ENCODE measurements around the gene MYBBP1A.
A peak's percentile ranks its signal among the peaks of the same experiment; 100 is the strongest.

Gene MYBBP1A

GRCh38 chr17:4534928-4535666 is 20.1 kb downstream of the MYBBP1A start:
- Mint-ChIP-seq H3K36me3 (ENCODE audit: low read depth) (peaks cover 34% of the 10 kb centered on the region), H3K4me3 (no peak overlapping the region), H3K4me1 (ENCODE audit: low read depth) (peaks cover 2% of the 10 kb centered on the region), H3K27me3 (peaks cover 4% of the 10 kb centered on the region), H3K9me3 (no peaks in the 10 kb centered on the region), H3K27ac (no peak overlapping the region)
- DNase-seq = peak; percentile 44

GRCh38 chr17:4534515-4534914 is 20.7 kb downstream of the MYBBP1A start:
- peaks cover 2% of the 10 kb centered on the region for H3K4me1 Mint-ChIP-seq (ENCODE audit: low read depth)
- no peak overlapping the region for H3K4me3 Mint-ChIP-seq
- no peaks in the 10 kb centered on the region for H3K9me3 Mint-ChIP-seq
- peak overlapping the region; percentile 79 for H3K27ac Mint-ChIP-seq
- peaks cover 4% of the 10 kb centered on the region for H3K27me3 Mint-ChIP-seq
- no peak for DNase-seq
- H3K36me3 Mint-ChIP-seq (ENCODE audit: low read depth) = peaks cover 28% of the 10 kb centered on the region

- peaks cover 4% of the 10 kb centered on the region for H3K27me3 Mint-ChIP-seq
- H3K4me3 Mint-ChIP-seq = no peak overlapping the region
- peaks cover 2% of the 10 kb centered on the region for H3K4me1 Mint-ChIP-seq (ENCODE audit: low read depth)
- peak; percentile 47 for DNase-seq
- peak overlapping the region; percentile 79 for H3K27ac Mint-ChIP-seq
- peaks cover 21% of the 10 kb centered on the region for H3K36me3 Mint-ChIP-seq (ENCODE audit: low read depth)
- H3K9me3 Mint-ChIP-seq = no peaks in the 10 kb centered on the region
Observed at GRCh38 chr17:4533523-4534504, 21.4 kb downstream of the MYBBP1A start.

GRCh38 chr17:4532860-4533522 is 22.2 kb downstream of the MYBBP1A start:
- peaks cover 13% of the 10 kb centered on the region for H3K36me3 Mint-ChIP-seq (ENCODE audit: low read depth)
- DNase-seq = no peak
- H3K27ac Mint-ChIP-seq = peak overlapping the region; percentile 30
- H3K27me3 Mint-ChIP-seq = peaks cover 4% of the 10 kb centered on the region
- H3K4me1 Mint-ChIP-seq (ENCODE audit: low read depth) = peaks cover 2% of the 10 kb centered on the region
- H3K9me3 Mint-ChIP-seq = no peaks in the 10 kb centered on the region
- no peak overlapping the region for H3K4me3 Mint-ChIP-seq

GRCh38 chr17:4531988-4532736 is 23.0 kb downstream of the MYBBP1A start:
- H3K36me3 Mint-ChIP-seq (ENCODE audit: low read depth) = peaks cover 5% of the 10 kb centered on the region
- H3K27ac Mint-ChIP-seq = peak overlapping the region; percentile 20
- no peaks in the 10 kb centered on the region for H3K9me3 Mint-ChIP-seq
- H3K4me1 Mint-ChIP-seq (ENCODE audit: low read depth) = peaks cover 2% of the 10 kb centered on the region
- no peak overlapping the region for H3K4me3 Mint-ChIP-seq
- H3K27me3 Mint-ChIP-seq = peaks cover 4% of the 10 kb centered on the region
- no peak for DNase-seq

- Mint-ChIP-seq H3K9me3 (no peaks in the 10 kb centered on the region), H3K27me3 (peaks cover 4% of the 10 kb centered on the region), H3K4me3 (no peak overlapping the region), H3K4me1 (ENCODE audit: low read depth) (peaks cover 2% of the 10 kb centered on the region), H3K27ac (peak overlapping the region; percentile 40), H3K36me3 (ENCODE audit: low read depth) (no peaks in the 10 kb centered on the region)
- DNase-seq = no peak
Observed at GRCh38 chr17:4530799-4531730, 24.1 kb downstream of the MYBBP1A start.

- H3K27me3 Mint-ChIP-seq = peaks cover 4% of the 10 kb centered on the region
- no peak overlapping the region for H3K4me3 Mint-ChIP-seq
- no peaks in the 10 kb centered on the region for H3K9me3 Mint-ChIP-seq
- peaks cover 2% of the 10 kb centered on the region for H3K4me1 Mint-ChIP-seq (ENCODE audit: low read depth)
- H3K36me3 Mint-ChIP-seq (ENCODE audit: low read depth) = no peaks in the 10 kb centered on the region
- DNase-seq = no peak
- peak overlapping the region; percentile 28 for H3K27ac Mint-ChIP-seq
Observed at GRCh38 chr17:4529533-4530152, 25.5 kb downstream of the MYBBP1A start.

GRCh38 chr17:4527566-4528125 is 27.5 kb downstream of the MYBBP1A start:
- H3K27ac Mint-ChIP-seq = no peak overlapping the region
- H3K9me3 Mint-ChIP-seq = no peaks in the 10 kb centered on the region
- no peaks in the 10 kb centered on the region for H3K4me1 Mint-ChIP-seq (ENCODE audit: low read depth)
- H3K4me3 Mint-ChIP-seq = no peak overlapping the region
- no peak for DNase-seq
- no peaks in the 10 kb centered on the region for H3K36me3 Mint-ChIP-seq (ENCODE audit: low read depth)
- H3K27me3 Mint-ChIP-seq = peaks cover 4% of the 10 kb centered on the region

GRCh38 chr17:4527134-4527533 is 28.1 kb downstream of the MYBBP1A start:
- DNase-seq = no peak
- Mint-ChIP-seq H3K36me3 (ENCODE audit: low read depth) (no peaks in the 10 kb centered on the region), H3K27ac (no peak overlapping the region), H3K9me3 (no peaks in the 10 kb centered on the region), H3K4me1 (ENCODE audit: low read depth) (no peaks in the 10 kb centered on the region), H3K27me3 (peaks cover 3% of the 10 kb centered on the region), H3K4me3 (no peak overlapping the region)

- no peaks in the 10 kb centered on the region for H3K4me1 Mint-ChIP-seq (ENCODE audit: low read depth)
- no peak overlapping the region for H3K4me3 Mint-ChIP-seq
- H3K36me3 Mint-ChIP-seq (ENCODE audit: low read depth) = no peaks in the 10 kb centered on the region
- no peak for DNase-seq
- no peak overlapping the region for H3K27ac Mint-ChIP-seq
- H3K27me3 Mint-ChIP-seq = no peaks in the 10 kb centered on the region
- H3K9me3 Mint-ChIP-seq = no peaks in the 10 kb centered on the region
Observed at GRCh38 chr17:4525691-4526397, 29.3 kb downstream of the MYBBP1A start.

- no peaks in the 10 kb centered on the region for H3K4me1 Mint-ChIP-seq (ENCODE audit: low read depth)
- no peak for DNase-seq
- no peaks in the 10 kb centered on the region for H3K36me3 Mint-ChIP-seq (ENCODE audit: low read depth)
- no peaks in the 10 kb centered on the region for H3K9me3 Mint-ChIP-seq
- H3K27me3 Mint-ChIP-seq = no peaks in the 10 kb centered on the region
- H3K4me3 Mint-ChIP-seq = no peak overlapping the region
- no peak overlapping the region for H3K27ac Mint-ChIP-seq
Observed at GRCh38 chr17:4523946-4524345, 31.2 kb downstream of the MYBBP1A start.

- no peaks in the 10 kb centered on the region for H3K9me3 Mint-ChIP-seq
- H3K27ac Mint-ChIP-seq = no peak overlapping the region
- no peak overlapping the region for H3K4me3 Mint-ChIP-seq
- DNase-seq = no peak
- H3K36me3 Mint-ChIP-seq (ENCODE audit: low read depth) = no peaks in the 10 kb centered on the region
- no peaks in the 10 kb centered on the region for H3K4me1 Mint-ChIP-seq (ENCODE audit: low read depth)
- H3K27me3 Mint-ChIP-seq = no peaks in the 10 kb centered on the region
Observed at GRCh38 chr17:4522661-4523060, 32.5 kb downstream of the MYBBP1A start.
